Esophagus muscularis mucosa (tissue), 4 donors: Measurements from ENCODE around the gene UCK2. TPM values are rescaled to one million over a fixed set of nuclear protein-coding genes. Genes with fewer than 3 reads are reported as not detected.

Experiments
- DNase-seq: peaks from one replicate; pipeline ENCODE4 v3.0.0-alpha.2; 2017; ENCODE audit errors: extremely low spot score
- H3K27ac ChIP-seq, 4 donors: fragments of 200-600 bp; sonication (generic); replicated peaks in 1 of 4; 1 replicate in 3 of 4; 2 replicates in 1 of 4; pipeline ENCODE4 v1.5.1; 2016 to 2019; ENCODE audit warnings: mild to moderate bottlenecking in 1 of 4
- H3K27me3 ChIP-seq, 4 donors: fragments of 200-600 bp; sonication (generic); one replicate each; pipeline versions ENCODE4 v1.5.1 to v1.6.0; 2016 to 2019
- H3K36me3 ChIP-seq, 4 donors: fragments of 200-600 bp; sonication (generic); one replicate each; pipeline ENCODE4 v1.5.1; 2016 to 2019
- H3K4me1 ChIP-seq, 4 donors: fragments of 200-600 bp; sonication (generic); one replicate each; pipeline ENCODE4 v1.5.1; 2016 to 2019
- H3K4me3 ChIP-seq, 4 donors: fragments of 200-600 bp; sonication (generic); 1 replicate in 2 of 4; 2 replicates in 2 of 4; pipeline ENCODE4 v1.5.1; 2016 to 2019; ENCODE audit warnings: mild to moderate bottlenecking in 4 of 4, moderate library complexity in 1 of 4
- H3K9me3 ChIP-seq, 4 donors: fragments of 200-600 bp; sonication (generic); 1 replicate in 3 of 4; 2 replicates in 1 of 4; pipeline ENCODE4 v1.5.1; 2016 to 2019
- EP300 ChIP-seq: sonication (generic); formaldehyde crosslinking; IDR thresholded peaks from one replicate; pipeline ENCODE4 v1.6.1; 2017; ENCODE audit warnings: antibody characterized with exemption
- POLR2A ChIP-seq: fragments of 450-650 bp; IDR thresholded peaks from one replicate; pipeline ENCODE4 v1.6.1; 2017; ENCODE audit warnings: antibody characterized with exemption, moderate library complexity, mild to moderate bottlenecking, low read depth
- POLR2AphosphoS5 ChIP-seq, 2 donors: sonication (generic); formaldehyde crosslinking; IDR thresholded peaks; one replicate each; pipeline ENCODE4 v1.6.1; 2017; ENCODE audit warnings: antibody characterized with exemption in 2 of 2
- WGBS: methylation state at CpG from one replicate; pipeline ENCODE4 v1.1.5; 2018; 5-methylcytosine and 5-hydroxymethylcytosine counted together
- intact Hi-C: fragments of 100-400 bp; cut with DNase I; formaldehyde crosslinking; loops from one replicate; pipeline ENCODE4 v1.15.1; 2023
- total RNA-seq, 4 donors: library from RNA; depleted of rRNA; stranded (reverse); fragments of >200 nt; gene quantifications; one replicate each; pipeline versions ENCODE4 v1.1.0 to v1.2.1, GENCODE V29; 2016
- TF ChIP-seq, protein P1 (sequence below), 3 experiments: fragments of 200-600 bp in 2 of 3; fragments of 450-650 bp in 1 of 3; sonication (generic) in 2 of 3; IDR thresholded peaks; one replicate each; pipeline ENCODE4 v1.5.1; 2017 to 2019; ENCODE audit warnings: antibody characterized with exemption in 3 of 3, mild to moderate bottlenecking in 2 of 3, moderate library complexity in 1 of 3

UCK2 gene
- total RNA-seq, 4 donors from 2014 or later: 13.7 to 33.7 (median 31.0) TPM

DNA sequence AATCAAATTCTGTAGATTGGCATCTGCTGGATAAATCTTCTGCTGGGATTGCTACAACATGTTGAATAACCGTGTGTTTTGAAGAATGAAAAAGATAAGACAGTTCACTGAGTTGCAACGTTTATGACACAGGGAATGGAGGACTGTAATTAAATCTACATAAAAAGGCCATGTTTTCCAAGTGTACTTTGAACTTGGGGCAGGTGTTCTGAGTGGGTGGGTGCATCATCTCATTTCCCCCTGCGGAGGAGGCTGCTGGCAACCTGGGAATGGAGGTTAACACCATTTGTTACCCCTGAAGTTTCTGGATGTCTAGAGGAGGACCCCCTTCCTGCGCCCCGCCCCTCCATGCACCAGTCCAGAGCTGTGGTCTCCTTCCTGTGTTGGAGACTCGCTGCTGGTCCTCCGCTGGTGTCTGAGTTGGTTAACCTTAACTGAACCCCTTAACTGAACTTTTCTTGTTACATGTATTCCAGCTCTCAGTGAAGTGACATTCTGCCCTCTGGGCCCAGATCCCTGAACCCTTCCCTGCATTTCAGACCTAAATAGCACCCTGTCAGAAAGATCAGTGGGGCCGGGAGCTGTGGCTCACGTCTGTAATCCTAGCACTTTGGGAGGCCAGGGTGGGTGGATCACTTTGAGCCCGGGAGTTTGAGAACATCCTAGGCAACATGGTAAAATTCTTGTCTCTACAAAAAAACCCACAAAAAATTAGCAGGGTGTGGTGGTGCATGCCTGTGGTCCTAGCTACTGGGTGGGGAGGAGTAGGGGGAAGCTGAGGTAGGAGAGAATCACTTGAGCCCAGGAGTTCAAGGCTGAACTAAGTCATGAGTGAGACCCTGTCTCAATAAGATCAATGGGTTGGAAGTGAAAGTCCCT, 31.8 kb downstream of the UCK2 start:
- WGBS: 83% methylated on average over 10 of the region's 10 CpGs
- H3K27ac ChIP-seq: no peak overlapping the region
- H3K4me1 ChIP-seq: peaks cover 0 to 18% (median 2%) of the 10 kb centered on the region in 4 donors
- H3K9me3 ChIP-seq: no peaks in the 10 kb centered on the region
- no peaks in the 10 kb centered on the region for H3K27me3 ChIP-seq
- DNase-seq: no peak
- intact Hi-C loops: no loop called here
- TF ChIP-seq POLR2AphosphoS5 (IDR thresholded peaks at IDR 0.05): no peak
- TF ChIP-seq, protein P1, sequence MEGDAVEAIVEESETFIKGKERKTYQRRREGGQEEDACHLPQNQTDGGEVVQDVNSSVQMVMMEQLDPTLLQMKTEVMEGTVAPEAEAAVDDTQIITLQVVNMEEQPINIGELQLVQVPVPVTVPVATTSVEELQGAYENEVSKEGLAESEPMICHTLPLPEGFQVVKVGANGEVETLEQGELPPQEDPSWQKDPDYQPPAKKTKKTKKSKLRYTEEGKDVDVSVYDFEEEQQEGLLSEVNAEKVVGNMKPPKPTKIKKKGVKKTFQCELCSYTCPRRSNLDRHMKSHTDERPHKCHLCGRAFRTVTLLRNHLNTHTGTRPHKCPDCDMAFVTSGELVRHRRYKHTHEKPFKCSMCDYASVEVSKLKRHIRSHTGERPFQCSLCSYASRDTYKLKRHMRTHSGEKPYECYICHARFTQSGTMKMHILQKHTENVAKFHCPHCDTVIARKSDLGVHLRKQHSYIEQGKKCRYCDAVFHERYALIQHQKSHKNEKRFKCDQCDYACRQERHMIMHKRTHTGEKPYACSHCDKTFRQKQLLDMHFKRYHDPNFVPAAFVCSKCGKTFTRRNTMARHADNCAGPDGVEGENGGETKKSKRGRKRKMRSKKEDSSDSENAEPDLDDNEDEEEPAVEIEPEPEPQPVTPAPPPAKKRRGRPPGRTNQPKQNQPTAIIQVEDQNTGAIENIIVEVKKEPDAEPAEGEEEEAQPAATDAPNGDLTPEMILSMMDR (IDR thresholded peaks at IDR 0.05): no peak
- no peak for TF ChIP-seq POLR2A
- no peak for TF ChIP-seq EP300
- H3K4me3 ChIP-seq: no peak overlapping the region
- no peaks in the 10 kb centered on the region for H3K36me3 ChIP-seq

- no peak overlapping the region for H3K27ac ChIP-seq
- H3K4me3 ChIP-seq: no peak overlapping the region
- no peak for DNase-seq
- TF ChIP-seq EP300: no peak
- TF ChIP-seq, protein P1 (IDR thresholded peaks at IDR 0.05): no peak
- TF ChIP-seq POLR2AphosphoS5 (IDR thresholded peaks at IDR 0.05): no peak
- TF ChIP-seq POLR2A: no peak
- no peaks in the 10 kb centered on the region for H3K36me3 ChIP-seq
- no peaks in the 10 kb centered on the region for H3K9me3 ChIP-seq
- H3K27me3 ChIP-seq: no peaks in the 10 kb centered on the region
- peaks cover 0 to 17% (median 2%) of the 10 kb centered on the region in 4 donors for H3K4me1 ChIP-seq
- intact Hi-C loops: no loop called here
- 100% methylated on average over 2 of the region's 2 CpGs for WGBS
Observed at GRCh38 chr1:165860065-165860464, 32.7 kb downstream of the UCK2 start.

GRCh38 chr1:165861911-165862310, 34.5 kb downstream of the UCK2 start:
- H3K27ac ChIP-seq: no peak overlapping the region
- peaks cover 0 to 17% (median 2%) of the 10 kb centered on the region in 4 donors for H3K4me1 ChIP-seq
- DNase-seq: no peak
- TF ChIP-seq EP300: no peak
- no peak for TF ChIP-seq POLR2A
- no peak for TF ChIP-seq POLR2AphosphoS5 (IDR thresholded peaks at IDR 0.05)
- TF ChIP-seq, protein P1 (IDR thresholded peaks at IDR 0.05): no peak
- no peaks in the 10 kb centered on the region for H3K9me3 ChIP-seq
- intact Hi-C loops: no loop called here
- no peaks in the 10 kb centered on the region for H3K36me3 ChIP-seq
- WGBS: 73% methylated on average over 5 of the region's 5 CpGs
- no peaks in the 10 kb centered on the region for H3K27me3 ChIP-seq
- no peak overlapping the region for H3K4me3 ChIP-seq

GRCh38 chr1:165862448-165862847, 35.0 kb downstream of the UCK2 start:
- intact Hi-C loops: no loop called here
- WGBS: 60% methylated on average over 5 of the region's 5 CpGs
- DNase-seq: no peak

More at GRCh38 chr1:165862448-165862847, 35.0 kb downstream of the UCK2 start:
- H3K4me1 ChIP-seq: peaks cover 0 to 13% (median 2%) of the 10 kb centered on the region in 4 donors
- no peaks in the 10 kb centered on the region for H3K9me3 ChIP-seq
- no peaks in the 10 kb centered on the region for H3K27me3 ChIP-seq
- TF ChIP-seq POLR2A (no peak), EP300 (no peak), POLR2AphosphoS5 (IDR thresholded peaks at IDR 0.05) (no peak)
- TF ChIP-seq, protein P1 (IDR thresholded peaks at IDR 0.05): no peak
- H3K27ac ChIP-seq: no peak overlapping the region
- H3K4me3 ChIP-seq: no peak overlapping the region
- no peaks in the 10 kb centered on the region for H3K36me3 ChIP-seq
